ENCODE measurements around the gene BRMS1L.
"Not testable (repeated sequence)": the region's sequence is repeated elsewhere in the genome, so short reads cannot be mapped to it uniquely, and the experiment has no call there.

The BRMS1L gene

GRCh38 chr14:35826218-35826951, at the start of gene BRMS1L:
TSS of gene BRMS1L (plus strand) at chr14:35826338. CDS start at chr14:35826517, 179 bp downstream.
- DNase-seq (ENCODE audit: low read depth, low spot score): peak; percentile 99

DNA sequence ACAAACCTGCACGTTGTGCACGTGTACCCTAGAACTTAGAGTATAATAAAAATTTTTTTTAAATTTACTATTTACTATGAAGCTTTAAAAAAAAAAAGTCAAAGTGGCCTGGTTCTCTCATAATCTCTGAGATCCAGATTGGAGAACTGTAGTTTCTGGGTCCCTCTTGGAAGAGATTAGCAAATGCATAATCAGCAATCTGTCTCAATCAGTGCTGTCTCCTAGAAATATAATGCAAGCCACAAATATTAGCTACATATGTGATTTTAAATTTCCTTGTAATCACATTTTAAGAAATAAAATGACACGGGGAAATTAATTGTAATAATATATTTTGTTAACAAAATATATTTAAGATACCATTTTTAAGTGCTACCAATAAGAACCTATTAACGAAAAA, 49.3 kb upstream of the BRMS1L start:
- no peak for DNase-seq (ENCODE audit: low read depth, low spot score)

DNA sequence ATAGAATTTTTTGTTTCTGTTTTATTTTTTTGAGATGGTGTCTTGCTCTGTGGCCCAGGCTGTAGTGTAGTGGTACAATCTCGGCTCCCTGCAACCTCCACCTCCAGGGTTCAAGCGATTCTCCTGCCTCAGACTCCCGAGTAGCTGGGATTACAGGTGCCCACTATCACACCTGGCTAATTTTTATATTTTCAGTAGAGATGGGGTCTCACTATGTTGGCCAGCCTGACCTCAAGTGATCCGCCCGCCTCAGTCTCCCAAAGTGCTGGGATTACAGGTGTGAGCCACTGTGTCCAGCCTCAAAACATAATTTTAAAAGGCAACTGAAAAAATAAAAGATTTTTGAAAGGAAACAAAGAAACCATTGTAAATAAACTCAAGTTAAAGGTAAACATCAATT, 48.6 kb upstream of the BRMS1L start:
- DNase-seq (ENCODE audit: low read depth, low spot score): not testable (repeated sequence)

DNA sequence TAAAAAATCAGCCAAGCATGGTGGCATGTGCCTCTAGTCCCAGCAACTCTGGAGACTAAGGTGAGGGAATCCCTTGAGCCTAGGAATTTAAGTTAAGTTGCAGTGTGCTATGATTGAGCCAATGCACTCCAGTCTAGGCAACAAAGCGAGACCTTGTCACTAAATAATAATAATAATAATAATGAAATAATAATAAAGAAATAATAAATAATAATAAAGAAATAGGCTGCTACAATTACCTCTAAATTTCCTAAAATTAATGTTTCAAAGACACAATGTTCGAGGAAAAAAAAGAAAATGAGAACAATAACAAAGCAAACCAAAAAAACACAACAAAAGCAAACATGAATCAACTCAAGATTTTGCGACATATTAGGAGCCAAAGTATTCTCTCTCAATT, 46.8 kb upstream of the BRMS1L start:
- no peak for DNase-seq (ENCODE audit: low read depth, low spot score)

GRCh38 chr14:35783699-35784098, 42.4 kb upstream of the BRMS1L start:
- no peak for DNase-seq (ENCODE audit: low read depth, low spot score)

DNA sequence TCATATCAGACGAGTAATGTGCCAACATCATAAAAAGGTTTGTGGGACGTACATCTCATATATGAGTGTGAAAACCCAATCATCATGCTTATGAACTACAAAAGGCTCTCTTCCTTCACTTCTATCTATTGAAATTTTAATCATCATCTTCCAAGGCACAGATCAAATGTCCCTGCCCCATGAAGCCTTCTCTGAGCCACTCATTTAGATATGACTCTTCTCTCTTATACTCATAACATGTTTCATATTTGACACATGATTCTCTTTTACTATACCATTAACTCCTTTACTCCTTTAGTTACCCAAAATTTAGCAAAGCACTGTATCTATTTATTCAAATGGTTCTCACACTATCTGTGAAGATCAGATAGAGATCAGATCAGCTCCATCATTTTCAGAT, 39.3 kb upstream of the BRMS1L start:
- no peak for DNase-seq (ENCODE audit: low read depth, low spot score)

GRCh38 chr14:35789651-35790050, 36.5 kb upstream of the BRMS1L start:
- no peak for DNase-seq (ENCODE audit: low read depth, low spot score)

GRCh38 chr14:35797796-35798195, 28.3 kb upstream of the BRMS1L start:
- DNase-seq (ENCODE audit: low read depth, low spot score): no peak

GRCh38 chr14:35806006-35806907, 19.9 kb upstream of the BRMS1L start:
- no peak for DNase-seq (ENCODE audit: low read depth, low spot score)

- DNase-seq (ENCODE audit: low read depth, low spot score): no peak
These were observed 18.8 kb upstream of the BRMS1L start for GRCh38 chr14:35807131-35807961.

DNA sequence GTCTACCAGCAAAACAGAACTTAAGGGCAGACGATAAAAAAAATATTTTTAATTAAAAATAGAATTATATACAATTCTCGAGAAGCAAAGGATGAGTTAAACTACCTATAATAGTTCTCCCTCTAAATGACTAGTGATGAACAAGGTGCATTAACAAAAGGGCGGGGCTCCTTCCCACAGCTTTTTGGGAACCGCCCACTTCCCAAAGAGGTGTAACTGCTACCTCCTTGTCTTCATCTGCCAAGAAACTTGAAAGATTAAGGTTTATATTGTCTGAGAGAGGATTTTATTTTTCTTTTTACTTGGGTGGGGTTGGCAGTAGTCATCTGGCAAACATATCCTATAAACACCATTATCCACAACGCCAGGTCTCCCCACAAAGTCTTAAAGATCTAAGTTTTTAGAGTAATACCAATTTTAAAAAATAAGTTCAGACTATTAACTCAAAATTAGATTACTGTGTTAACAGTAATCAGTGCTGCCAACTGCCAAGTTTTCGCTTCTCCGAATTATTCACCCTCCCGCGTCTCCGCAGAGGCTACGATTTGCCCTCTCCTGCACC, 18.0 kb upstream of the BRMS1L start:
- DNase-seq (ENCODE audit: low read depth, low spot score): peak; percentile 33

GRCh38 chr14:35808638-35809563, 17.2 kb upstream of the BRMS1L start, which contains the start of gene RALGAPA1:
TSS of gene RALGAPA1 (minus strand) at chr14:35809295. CDS start at chr14:35808835, 460 bp downstream.
- peak; percentile 97 for DNase-seq (ENCODE audit: low read depth, low spot score)

DNA sequence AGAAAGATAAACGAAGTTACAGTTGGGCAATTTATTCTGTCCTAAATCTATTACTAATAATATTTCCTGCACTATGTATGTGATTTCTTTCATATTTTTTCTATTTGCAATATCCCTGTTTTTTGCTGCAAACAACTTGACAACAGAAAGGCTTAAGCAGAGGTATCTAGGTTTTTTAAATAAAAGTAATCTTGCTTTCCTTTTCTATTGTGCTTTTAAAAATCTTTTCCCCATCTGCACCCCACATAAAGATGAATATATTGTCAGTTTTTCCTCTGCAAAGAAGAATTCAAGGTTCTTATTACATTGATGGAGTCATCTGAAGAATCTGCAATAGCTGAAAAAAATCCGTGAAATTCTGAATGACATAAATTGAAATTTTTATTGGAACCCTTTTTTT, 16.5 kb upstream of the BRMS1L start:
- no peak for DNase-seq (ENCODE audit: low read depth, low spot score)

DNA sequence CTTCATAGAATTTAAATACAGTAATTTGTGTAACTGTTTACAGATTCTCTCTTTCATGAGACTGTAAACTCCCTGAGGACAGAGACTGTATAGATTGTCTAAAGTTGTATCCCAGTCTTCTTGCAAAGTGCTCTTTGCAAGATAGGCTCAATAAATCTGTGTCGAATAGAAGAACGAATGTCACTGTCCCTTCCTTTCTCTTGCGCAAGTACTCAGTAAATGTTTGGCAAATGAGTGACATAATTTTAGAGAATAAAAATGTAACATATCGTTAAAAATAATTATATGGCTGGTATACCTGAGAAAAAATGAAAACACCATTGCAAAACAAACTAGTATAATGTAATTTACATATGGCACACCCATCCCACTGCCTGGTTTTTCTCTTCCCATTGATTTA, 15.2 kb upstream of the BRMS1L start:
- no peak for DNase-seq (ENCODE audit: low read depth, low spot score)

DNA sequence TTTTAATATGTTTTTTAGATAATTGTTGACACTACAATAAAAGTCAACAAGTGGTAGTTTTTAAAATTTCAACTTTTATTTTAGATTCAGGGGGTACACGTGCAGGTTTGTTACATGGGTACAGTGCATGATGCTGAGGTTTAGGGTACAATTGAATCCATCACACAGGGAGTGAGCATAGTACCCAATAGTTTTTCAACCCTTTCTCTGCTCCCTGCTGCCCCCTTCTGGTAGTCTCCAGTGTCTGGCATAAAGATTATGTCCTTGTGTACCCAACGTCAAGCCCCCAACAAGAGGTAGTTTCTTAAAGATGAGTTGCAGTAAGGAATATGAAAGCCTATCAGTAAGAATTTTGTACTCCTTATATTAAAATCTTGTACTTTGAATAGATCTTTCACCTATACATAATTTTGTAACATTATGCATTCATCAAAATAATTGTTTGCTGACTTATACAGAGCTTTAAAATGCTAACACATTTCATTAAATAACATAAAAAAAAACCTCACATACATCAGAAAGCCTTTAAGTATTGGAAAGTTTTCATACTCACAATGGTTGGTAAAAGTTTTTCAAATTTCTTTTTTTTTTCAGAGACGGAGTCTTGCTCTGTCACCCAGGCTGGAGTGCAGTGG, 11.7 kb upstream of the BRMS1L start:
- DNase-seq (ENCODE audit: low read depth, low spot score): peak; percentile 29

- DNase-seq (ENCODE audit: low read depth, low spot score): no peak
These were observed 7.6 kb upstream of the BRMS1L start for GRCh38 chr14:35818346-35819115.

GRCh38 chr14:35819591-35820540, 6.3 kb upstream of the BRMS1L start:
- no peak for DNase-seq (ENCODE audit: low read depth, low spot score)

All from ELF-1 (cell line).